Measurements from ENCODE around the gene XAF1. TPM values are rescaled to one million over a fixed set of nuclear protein-coding genes. Genes with fewer than 3 reads are reported as not detected.
"Not testable (repeated sequence)": the region's sequence is repeated elsewhere in the genome, so short reads cannot be mapped to it uniquely, and the experiment has no call there.

Gene XAF1
- total RNA-seq, 4 donors from 2014 or later: 25.2 to 50.3 (median 45.6) TPM

GRCh38 chr17:6756425-6757031 is 682 bp downstream of the XAF1 start:
- H3K4me1 ChIP-seq: peaks cover 0 to 59% (median 30%) of the 10 kb centered on the region in 4 donors
- peaks cover 0 to 36% (median 0%) of the 10 kb centered on the region in 3 donors for H3K36me3 ChIP-seq
- no peaks in the 10 kb centered on the region for H3K27me3 ChIP-seq
- no peaks in the 10 kb centered on the region for H3K9me3 ChIP-seq
- H3K27ac ChIP-seq: peak overlapping the region in 3 of 4 donors; percentile 80 to 92 (median 86)
- DNase-seq (ENCODE audit: low spot score in 2 of 2): no peak
- TF ChIP-seq POLR2A (IDR thresholded peaks at IDR 0.05): no peak
- TF ChIP-seq EP300 (IDR thresholded peaks at IDR 0.05): no peak
- no peak for TF ChIP-seq CTCF (IDR thresholded peaks at IDR 0.05)
- H3K4me3 ChIP-seq: peak overlapping the region; percentile 31 to 72 (median 50)
- 65 to 67% methylated on average over 13 of the region's 13 CpGs for WGBS, 2 donors

GRCh38 chr17:6757747-6758146 is 1.9 kb downstream of the XAF1 start:
- no peak for DNase-seq (ENCODE audit: low spot score in 2 of 2)
- Histone ChIP-seq H3K36me3 (peaks cover 0 to 48% (median 0%) of the 10 kb centered on the region in 3 donors), H3K4me1 (peaks cover 0 to 49% (median 22%) of the 10 kb centered on the region in 4 donors), H3K9me3 (no peaks in the 10 kb centered on the region), H3K4me3 (no peak overlapping the region), H3K27ac (no peak overlapping the region), H3K27me3 (no peaks in the 10 kb centered on the region)
- TF ChIP-seq POLR2A (IDR thresholded peaks at IDR 0.05): no peak
- TF ChIP-seq CTCF (IDR thresholded peaks at IDR 0.05): no peak
- TF ChIP-seq EP300 (IDR thresholded peaks at IDR 0.05): no peak
- WGBS, 2 donors: 85 to 97% methylated on average over 2 of the region's 2 CpGs

DNA sequence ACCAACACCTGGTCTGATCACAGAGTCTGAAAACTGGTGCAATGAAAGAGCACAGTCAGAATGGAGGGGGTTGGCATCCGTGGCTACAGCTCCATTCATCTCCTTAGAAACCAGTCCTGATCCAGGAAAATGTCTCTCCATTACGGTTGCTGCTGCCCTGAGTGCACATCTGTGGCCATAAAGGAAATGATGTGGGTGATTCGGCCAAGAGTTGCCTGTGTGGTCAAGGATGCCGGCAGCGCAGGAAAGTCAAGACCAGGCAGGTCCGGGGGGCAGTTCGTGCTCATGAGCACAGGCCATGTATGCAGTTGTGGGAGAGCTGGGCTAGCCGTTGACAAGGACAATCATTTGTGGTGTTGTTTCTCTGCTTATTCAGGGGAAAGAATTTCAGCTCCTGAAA is 5.9 kb downstream of the XAF1 start:
- no peak for DNase-seq (ENCODE audit: low spot score in 2 of 2)
- peaks cover 0 to 13% (median 0%) of the 10 kb centered on the region in 4 donors for H3K9me3 ChIP-seq
- TF ChIP-seq CTCF (IDR thresholded peaks at IDR 0.05) (no peak), EP300 (IDR thresholded peaks at IDR 0.05) (no peak), POLR2A (IDR thresholded peaks at IDR 0.05) (no peak)
- no peak overlapping the region for H3K27ac ChIP-seq
- no peak overlapping the region for H3K4me3 ChIP-seq
- H3K36me3 ChIP-seq: peaks cover 0 to 88% (median 14%) of the 10 kb centered on the region in 3 donors
- no peaks in the 10 kb centered on the region for H3K27me3 ChIP-seq
- H3K4me1 ChIP-seq: peaks cover 0 to 16% (median 3%) of the 10 kb centered on the region in 4 donors
- WGBS, 2 donors: 81 to 82% methylated on average over 8 of the region's 8 CpGs

DNA sequence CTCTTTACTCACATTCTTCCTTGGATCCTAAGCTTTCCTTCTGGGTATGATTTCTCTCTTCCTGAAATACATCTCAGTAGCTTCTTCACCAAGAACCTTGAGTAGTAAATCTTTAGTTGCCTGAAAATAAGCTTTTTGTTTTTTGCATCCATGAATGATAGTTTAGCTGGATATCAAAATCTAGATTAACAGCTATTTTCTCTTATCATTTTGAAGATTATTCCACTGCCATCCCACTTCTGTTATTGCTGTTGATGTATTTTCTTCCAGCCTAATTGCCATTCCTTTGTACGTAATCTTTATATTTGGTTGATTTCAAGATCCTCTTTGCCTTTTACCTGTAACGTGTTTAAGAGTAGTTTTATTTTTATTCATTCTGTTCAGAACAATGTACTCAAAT is 12.6 kb downstream of the XAF1 start:
- Histone ChIP-seq H3K27me3 (no peaks in the 10 kb centered on the region), H3K4me1 (no peaks in the 10 kb centered on the region), H3K36me3 (peaks cover 5 to 100% (median 61%) of the 10 kb centered on the region in 3 donors), H3K9me3 (peaks cover 0 to 72% (median 14%) of the 10 kb centered on the region in 4 donors), H3K4me3 (no peak overlapping the region), H3K27ac (no peak overlapping the region)
- no peak for DNase-seq (ENCODE audit: low spot score in 2 of 2)
- TF ChIP-seq CTCF (IDR thresholded peaks at IDR 0.05): no peak
- WGBS, 2 donors: 93 to 97% methylated on average over 2 of the region's 2 CpGs

- Histone ChIP-seq H3K4me3 (no peak overlapping the region), H3K4me1 (peaks cover 0 to 8% (median 0%) of the 10 kb centered on the region in 4 donors), H3K27me3 (no peaks in the 10 kb centered on the region), H3K27ac (no peak overlapping the region), H3K36me3 (peaks cover 5 to 80% (median 47%) of the 10 kb centered on the region in 3 donors), H3K9me3 (peaks cover 0 to 93% (median 20%) of the 10 kb centered on the region in 4 donors)
- 88 to 93% methylated on average over 1 of the region's 1 CpG for WGBS, 2 donors
- TF ChIP-seq CTCF (IDR thresholded peaks at IDR 0.05): no peak
- no peak for TF ChIP-seq POLR2A (IDR thresholded peaks at IDR 0.05)
- TF ChIP-seq EP300 (IDR thresholded peaks at IDR 0.05): no peak
- no peak for DNase-seq (ENCODE audit: low spot score in 2 of 2)
These were observed 16.2 kb downstream of the XAF1 start for GRCh38 chr17:6772016-6772415.

DNA sequence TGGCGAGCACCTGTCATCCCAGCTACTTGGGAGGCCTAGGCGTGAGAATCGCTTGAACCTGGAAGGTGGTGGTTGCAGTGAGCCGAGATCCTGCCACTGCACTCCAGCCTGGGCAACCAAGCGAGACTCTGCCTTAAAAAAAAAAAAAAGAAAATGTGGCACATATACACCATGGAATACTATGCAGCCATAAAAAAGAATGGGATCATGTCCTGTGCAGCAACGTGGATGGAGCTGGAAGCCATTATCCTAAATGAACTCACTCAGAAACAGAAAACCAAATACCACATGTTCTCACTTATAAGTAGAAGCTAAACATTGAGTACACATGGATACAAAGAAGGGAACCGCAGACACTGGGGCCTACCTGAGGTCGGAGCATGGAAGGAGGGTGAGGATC is 19.1 kb downstream of the XAF1 start:
- H3K4me1 ChIP-seq; H3K27ac ChIP-seq; H3K27me3 ChIP-seq; DNase-seq (ENCODE audit: low spot score in 2 of 2); H3K4me3 ChIP-seq: not testable (repeated sequence)
- 95 to 98% methylated on average over 8 of the region's 8 CpGs for WGBS, 2 donors
- Histone ChIP-seq H3K36me3 (peaks cover 5 to 51% (median 30%) of the 10 kb centered on the region in 3 donors), H3K9me3 (peaks cover 0 to 87% (median 9%) of the 10 kb centered on the region in 4 donors)

Data from tibial nerve (tissue), 4 donors.